Fibroblast of lung (primary cell): ENCODE data around the gene KLHL8.

Experiments used
- CTCF ChIP-seq, 2 donors: IDR thresholded peaks in 1 of 2; conservative IDR thresholded peaks in 1 of 2; 1 replicate in 1 of 2; 2 replicates in 1 of 2; pipeline ENCODE4 v1.5.1; 2011 to 2012; ENCODE audit warnings: low read length in 2 of 2, control low read depth in 1 of 2, inconsistent platforms in 1 of 2, low read depth in 1 of 2, mild to moderate bottlenecking in 1 of 2
- EZH2 ChIP-seq: IDR thresholded peaks from 2 replicates; pipeline ENCODE4 v1.5.1; 2012; ENCODE audit warnings: low read length, control low read depth, mild to moderate bottlenecking; ENCODE audit errors: missing control alignments

- TF ChIP-seq CTCF (conservative IDR thresholded peaks at IDR 0.05 in 1 of 2, IDR thresholded peaks at IDR 0.05 in 1 of 2; ENCODE audit: low read depth in 1 of 2, low read length in 2 of 2), result no peak
- no peak for TF ChIP-seq EZH2
These were observed 23.5 kb downstream of the KLHL8 start for GRCh38 chr4:87196927-87197326.
